ENCODE measurements around the gene CPNE4. TPM values are rescaled to one million over a fixed set of nuclear protein-coding genes. Genes with fewer than 3 reads are reported as not detected.

CPNE4 gene
- total RNA-seq, 2 experiments from 2014 or later, result not detected

GRCh38 chr3:132037581-132037980, 2.8 kb upstream of the CPNE4 start:
- peaks cover 6% of the 10 kb centered on the region for H3K4me1 Mint-ChIP-seq
- peaks cover 32% of the 10 kb centered on the region for H3K27me3 Mint-ChIP-seq
- H3K27ac Mint-ChIP-seq, result no peak overlapping the region
- no peak overlapping the region for H3K4me3 Mint-ChIP-seq
- no peaks in the 10 kb centered on the region for H3K36me3 Mint-ChIP-seq (ENCODE audit: low read depth)
- no peak for DNase-seq
- ChIA-PET POLR2A (interaction anchor here (0.6 kb wide), 1 partner anchor 247 kb away, joined by 3 read pairs; no protein-coding TSS in a partner anchor), CTCF (no interaction called here)
- no peaks in the 10 kb centered on the region for H3K9me3 Mint-ChIP-seq

GRCh38 chr3:132037056-132037455, 2.2 kb upstream of the CPNE4 start:
- Mint-ChIP-seq H3K27me3 (peaks cover 33% of the 10 kb centered on the region), H3K9me3 (no peaks in the 10 kb centered on the region), H3K27ac (no peak overlapping the region), H3K4me3 (no peak overlapping the region), H3K36me3 (ENCODE audit: low read depth) (no peaks in the 10 kb centered on the region), H3K4me1 (peaks cover 6% of the 10 kb centered on the region)
- CTCF ChIA-PET, result no interaction called here
- DNase-seq, result no peak
- POLR2A ChIA-PET, result interaction anchor here (0.6 kb wide), 1 partner anchor 246 kb away, joined by 3 read pairs; no protein-coding TSS in a partner anchor

GRCh38 chr3:132034097-132034485, 723 bp downstream of the CPNE4 start:
- ChIA-PET POLR2A (no interaction called here), CTCF (no interaction called here)
- no peak for DNase-seq
- Mint-ChIP-seq H3K36me3 (ENCODE audit: low read depth) (no peaks in the 10 kb centered on the region), H3K9me3 (no peaks in the 10 kb centered on the region), H3K27ac (no peak overlapping the region), H3K4me3 (peak overlapping the region; percentile 0), H3K27me3 (peaks cover 42% of the 10 kb centered on the region), H3K4me1 (peaks cover 6% of the 10 kb centered on the region)

- Mint-ChIP-seq H3K4me1 (peaks cover 6% of the 10 kb centered on the region), H3K27me3 (peaks cover 42% of the 10 kb centered on the region), H3K4me3 (no peak overlapping the region), H3K27ac (no peak overlapping the region), H3K9me3 (no peaks in the 10 kb centered on the region), H3K36me3 (ENCODE audit: low read depth) (no peaks in the 10 kb centered on the region)
- ChIA-PET CTCF (no interaction called here), POLR2A (no interaction called here)
- DNase-seq, result no peak
Observed at GRCh38 chr3:132033471-132033870, 1.3 kb downstream of the CPNE4 start.

- H3K4me3 Mint-ChIP-seq, result no peak overlapping the region
- no peak overlapping the region for H3K27ac Mint-ChIP-seq
- no peaks in the 10 kb centered on the region for H3K36me3 Mint-ChIP-seq (ENCODE audit: low read depth)
- peaks cover 40% of the 10 kb centered on the region for H3K27me3 Mint-ChIP-seq
- H3K9me3 Mint-ChIP-seq, result no peaks in the 10 kb centered on the region
- ChIA-PET POLR2A (no interaction called here), CTCF (no interaction called here)
- DNase-seq, result no peak
- peaks cover 6% of the 10 kb centered on the region for H3K4me1 Mint-ChIP-seq
Observed at GRCh38 chr3:132032959-132033358, 1.9 kb downstream of the CPNE4 start.

- Mint-ChIP-seq H3K27ac (no peak overlapping the region), H3K4me1 (peaks cover 1% of the 10 kb centered on the region), H3K27me3 (peaks cover 27% of the 10 kb centered on the region), H3K9me3 (no peaks in the 10 kb centered on the region), H3K4me3 (no peak overlapping the region), H3K36me3 (ENCODE audit: low read depth) (no peaks in the 10 kb centered on the region)
- ChIA-PET CTCF (interaction anchor here (1.6 kb wide), 1 partner anchor 10 kb away, joined by 6 read pairs; no protein-coding TSS in a partner anchor), POLR2A (no interaction called here)
- DNase-seq, result peak; percentile 72
Observed at GRCh38 chr3:132029182-132029902, 5.5 kb downstream of the CPNE4 start.

GRCh38 chr3:132022914-132023313, 11.9 kb downstream of the CPNE4 start:
- no peaks in the 10 kb centered on the region for H3K9me3 Mint-ChIP-seq
- no peak for DNase-seq
- H3K27ac Mint-ChIP-seq, result no peak overlapping the region
- ChIA-PET CTCF (no interaction called here), POLR2A (no interaction called here)
- no peaks in the 10 kb centered on the region for H3K36me3 Mint-ChIP-seq (ENCODE audit: low read depth)
- no peaks in the 10 kb centered on the region for H3K4me1 Mint-ChIP-seq
- H3K4me3 Mint-ChIP-seq, result no peak overlapping the region
- H3K27me3 Mint-ChIP-seq, result no peaks in the 10 kb centered on the region

GRCh38 chr3:132020058-132020457, 14.8 kb downstream of the CPNE4 start:
- H3K36me3 Mint-ChIP-seq (ENCODE audit: low read depth), result no peaks in the 10 kb centered on the region
- no peaks in the 10 kb centered on the region for H3K4me1 Mint-ChIP-seq
- CTCF ChIA-PET, result no interaction called here
- no peak overlapping the region for H3K27ac Mint-ChIP-seq
- POLR2A ChIA-PET, result no interaction called here
- peaks cover 2% of the 10 kb centered on the region for H3K27me3 Mint-ChIP-seq
- H3K9me3 Mint-ChIP-seq, result no peaks in the 10 kb centered on the region
- DNase-seq, result no peak
- H3K4me3 Mint-ChIP-seq, result no peak overlapping the region

GRCh38 chr3:132017137-132017536, 17.7 kb downstream of the CPNE4 start:
- Mint-ChIP-seq H3K4me1 (no peaks in the 10 kb centered on the region), H3K27me3 (peaks cover 2% of the 10 kb centered on the region), H3K27ac (no peak overlapping the region), H3K9me3 (no peaks in the 10 kb centered on the region), H3K36me3 (ENCODE audit: low read depth) (no peaks in the 10 kb centered on the region), H3K4me3 (no peak overlapping the region)
- no peak for DNase-seq
- ChIA-PET POLR2A (no interaction called here), CTCF (no interaction called here)

- H3K36me3 Mint-ChIP-seq (ENCODE audit: low read depth), result no peaks in the 10 kb centered on the region
- H3K9me3 Mint-ChIP-seq, result no peaks in the 10 kb centered on the region
- DNase-seq, result no peak
- ChIA-PET POLR2A (no interaction called here), CTCF (interaction anchor here (0.6 kb wide), 1 partner anchor 768 kb away, joined by 3 read pairs; no protein-coding TSS in a partner anchor)
- H3K27me3 Mint-ChIP-seq, result peaks cover 2% of the 10 kb centered on the region
- no peaks in the 10 kb centered on the region for H3K4me1 Mint-ChIP-seq
- H3K27ac Mint-ChIP-seq, result no peak overlapping the region
- no peak overlapping the region for H3K4me3 Mint-ChIP-seq
Observed at GRCh38 chr3:132016061-132017041, 18.5 kb downstream of the CPNE4 start.

GRCh38 chr3:132014105-132014504, 20.7 kb downstream of the CPNE4 start:
- POLR2A ChIA-PET, result no interaction called here
- H3K27ac Mint-ChIP-seq, result no peak overlapping the region
- H3K36me3 Mint-ChIP-seq (ENCODE audit: low read depth), result no peaks in the 10 kb centered on the region
- CTCF ChIA-PET, result no interaction called here
- H3K4me1 Mint-ChIP-seq, result no peaks in the 10 kb centered on the region
- no peak overlapping the region for H3K4me3 Mint-ChIP-seq
- DNase-seq, result no peak
- peaks cover 2% of the 10 kb centered on the region for H3K27me3 Mint-ChIP-seq
- H3K9me3 Mint-ChIP-seq, result no peaks in the 10 kb centered on the region

- no peak for DNase-seq
- Mint-ChIP-seq H3K27me3 (peaks cover 1% of the 10 kb centered on the region), H3K4me1 (no peaks in the 10 kb centered on the region), H3K9me3 (no peaks in the 10 kb centered on the region), H3K4me3 (no peak overlapping the region), H3K36me3 (ENCODE audit: low read depth) (no peaks in the 10 kb centered on the region), H3K27ac (no peak overlapping the region)
- CTCF ChIA-PET, result interaction anchor here (0.8 kb wide), 1 partner anchor 13 kb away, joined by 3 read pairs; no protein-coding TSS in a partner anchor
- POLR2A ChIA-PET, result no interaction called here
Observed at GRCh38 chr3:132009241-132009640, 25.6 kb downstream of the CPNE4 start.

GRCh38 chr3:132008837-132009236, 26.0 kb downstream of the CPNE4 start:
- Mint-ChIP-seq H3K36me3 (ENCODE audit: low read depth) (no peaks in the 10 kb centered on the region), H3K4me3 (no peak overlapping the region), H3K27me3 (peaks cover 1% of the 10 kb centered on the region), H3K27ac (no peak overlapping the region), H3K4me1 (no peaks in the 10 kb centered on the region), H3K9me3 (no peaks in the 10 kb centered on the region)
- CTCF ChIA-PET, result interaction anchor here (0.8 kb wide), 1 partner anchor 13 kb away, joined by 3 read pairs; no protein-coding TSS in a partner anchor
- no peak for DNase-seq
- POLR2A ChIA-PET, result no interaction called here
